Osteoblast (primary cell): ENCODE data around the gene RGL3. TPM values are rescaled to one million over a fixed set of nuclear protein-coding genes. Genes with fewer than 3 reads are reported as not detected.

ENCODE experiments used
- DNase-seq: peaks from one replicate; pipeline ENCODE4 v3.0.0; 2011; ENCODE audit warnings: low spot score, mixed read lengths; ENCODE audit not compliant: insufficient read length; ENCODE audit errors: missing footprints
- H2AFZ ChIP-seq: 2 replicates; pipeline ENCODE4 v1.6.0; 2011; ENCODE audit warnings: mild to moderate bottlenecking, low read length
- H3K27ac ChIP-seq: 2 replicates; pipeline ENCODE4 v1.5.1; 2011; ENCODE audit warnings: mild to moderate bottlenecking, low read depth, low read length, moderate library complexity
- H3K27me3 ChIP-seq: 2 replicates; pipeline ENCODE4 v1.6.0; 2012; ENCODE audit warnings: mild to moderate bottlenecking, control low read depth, inconsistent platforms, low read length, moderate library complexity; ENCODE audit not compliant: insufficient read depth
- H3K36me3 ChIP-seq: 2 replicates; pipeline ENCODE4 v1.5.1; 2011; ENCODE audit warnings: mild to moderate bottlenecking, low read length, control low read depth, moderate library complexity; ENCODE audit not compliant: insufficient read depth
- H3K4me1 ChIP-seq: 2 replicates; pipeline ENCODE4 v1.5.1; 2011; ENCODE audit warnings: mild to moderate bottlenecking, low read length, control low read depth, moderate library complexity; ENCODE audit not compliant: insufficient read depth
- H3K4me2 ChIP-seq: 2 replicates; pipeline ENCODE4 v1.6.0; 2011; ENCODE audit warnings: mild to moderate bottlenecking, low read length; ENCODE audit not compliant: insufficient read depth
- H3K4me3 ChIP-seq: fragments of 200-600 bp; sonication (generic); 3 replicates; pipeline ENCODE4 v1.5.1; 2012; ENCODE audit warnings: mild to moderate bottlenecking, low read length, inconsistent platforms; ENCODE audit not compliant: insufficient read depth
- H3K79me2 ChIP-seq: 2 replicates; pipeline ENCODE4 v1.6.0; 2012; ENCODE audit warnings: mild to moderate bottlenecking, low read length, control low read depth, inconsistent platforms; ENCODE audit not compliant: insufficient read depth
- H3K9me3 ChIP-seq: 2 replicates; pipeline ENCODE4 v1.5.1; 2011; ENCODE audit warnings: low read depth, low read length, control low read depth
- H4K20me1 ChIP-seq: 2 replicates; pipeline ENCODE4 v1.6.0; 2012; ENCODE audit warnings: mild to moderate bottlenecking, low read length, control low read depth; ENCODE audit not compliant: insufficient read depth
- small RNA-seq: library from RNA; depleted of rRNA; stranded (forward); fragments of <200 nt; gene quantifications from one replicate; pipeline ENCODE3, GENCODE V24; 2012
- total RNA-seq: library from RNA; depleted of rRNA; stranded (reverse); fragments of >200 nt; gene quantifications from 2 replicates; pipeline ENCODE4 v1.2.3, GENCODE V29; 2012
- TF ChIP-seq, protein P1 (sequence below): IDR thresholded peaks from 2 replicates; pipeline ENCODE4 v1.5.1; 2011; ENCODE audit warnings: mild to moderate bottlenecking, low read depth, low read length, moderate library complexity; ENCODE audit errors: extremely low read depth

RGL3 gene
- total RNA-seq, 1 donor, result 0.36 TPM

DNA sequence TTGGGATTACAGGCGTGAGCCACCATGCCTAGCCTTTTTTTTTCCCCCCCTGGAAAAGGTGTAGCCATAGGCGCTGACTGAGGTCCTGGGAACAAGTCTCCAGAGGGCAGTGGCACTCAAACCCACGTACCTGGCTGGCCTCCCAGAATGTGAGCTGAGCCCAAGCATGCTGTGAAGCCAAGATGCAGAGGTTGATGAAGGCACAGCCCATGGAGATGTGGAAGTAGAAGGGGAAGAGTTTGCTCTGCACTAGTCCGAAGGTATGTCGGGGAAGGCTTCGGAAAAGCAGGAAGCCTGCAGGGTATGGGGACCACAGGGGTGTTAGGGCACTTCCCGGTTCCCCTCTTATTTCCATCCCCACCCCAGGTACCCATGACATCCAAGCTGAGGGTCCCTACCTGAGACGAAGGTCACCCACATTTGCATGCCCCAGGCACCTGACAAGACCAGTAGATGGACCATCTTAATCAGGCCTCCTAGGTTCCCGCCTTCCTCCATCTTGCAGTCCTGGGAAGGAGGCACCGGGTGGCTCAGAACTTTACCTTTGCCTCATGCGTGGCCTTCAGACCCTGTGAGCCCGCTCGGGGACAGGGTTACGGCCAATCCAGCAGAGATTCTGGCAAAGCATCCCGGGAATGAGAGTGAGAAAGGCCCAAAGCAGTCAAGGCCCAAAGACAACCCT, 73.9 kb downstream of the RGL3 start:
- peak; percentile 21 for DNase-seq
- H2AFZ ChIP-seq, result no peak overlapping the region
- TF ChIP-seq, protein P1, sequence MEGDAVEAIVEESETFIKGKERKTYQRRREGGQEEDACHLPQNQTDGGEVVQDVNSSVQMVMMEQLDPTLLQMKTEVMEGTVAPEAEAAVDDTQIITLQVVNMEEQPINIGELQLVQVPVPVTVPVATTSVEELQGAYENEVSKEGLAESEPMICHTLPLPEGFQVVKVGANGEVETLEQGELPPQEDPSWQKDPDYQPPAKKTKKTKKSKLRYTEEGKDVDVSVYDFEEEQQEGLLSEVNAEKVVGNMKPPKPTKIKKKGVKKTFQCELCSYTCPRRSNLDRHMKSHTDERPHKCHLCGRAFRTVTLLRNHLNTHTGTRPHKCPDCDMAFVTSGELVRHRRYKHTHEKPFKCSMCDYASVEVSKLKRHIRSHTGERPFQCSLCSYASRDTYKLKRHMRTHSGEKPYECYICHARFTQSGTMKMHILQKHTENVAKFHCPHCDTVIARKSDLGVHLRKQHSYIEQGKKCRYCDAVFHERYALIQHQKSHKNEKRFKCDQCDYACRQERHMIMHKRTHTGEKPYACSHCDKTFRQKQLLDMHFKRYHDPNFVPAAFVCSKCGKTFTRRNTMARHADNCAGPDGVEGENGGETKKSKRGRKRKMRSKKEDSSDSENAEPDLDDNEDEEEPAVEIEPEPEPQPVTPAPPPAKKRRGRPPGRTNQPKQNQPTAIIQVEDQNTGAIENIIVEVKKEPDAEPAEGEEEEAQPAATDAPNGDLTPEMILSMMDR, result no peak

More for the DNA sequence above, 73.9 kb downstream of the RGL3 start:
- Histone ChIP-seq H3K36me3 (peaks cover 6% of the 10 kb centered on the region), H3K4me3 (peak overlapping the region; percentile 86), H4K20me1 (peaks cover 14% of the 10 kb centered on the region), H3K9me3 (no peaks in the 10 kb centered on the region), H3K27ac (peak overlapping the region; percentile 78), H3K4me2 (peak overlapping the region; percentile 90), H3K4me1 (peaks cover 21% of the 10 kb centered on the region), H3K79me2 (no peaks in the 10 kb centered on the region), H3K27me3 (no peaks in the 10 kb centered on the region)

Small RNAs within 50 kb of the gene (small RNA-seq; reads per million reads assigned to genes)
- gene RF00019, result not detected

Other genes with a start within 250 kb of the RGL3 start
- 253 and 295 TPM in 2 replicates for gene KANK2, start 221.8 kb downstream of the RGL3 start, total RNA-seq
- not detected in 2 replicates for gene ANGPTL8, start 179.7 kb downstream of the RGL3 start, total RNA-seq
- gene DOCK6, start 156.8 kb downstream of the RGL3 start, total RNA-seq, result 12.7 and 183 TPM in 2 replicates
- not detected in 2 replicates for gene TSPAN16, start 123.2 kb downstream of the RGL3 start, total RNA-seq
- gene RAB3D, start 79.7 kb downstream of the RGL3 start, total RNA-seq, result 2.1 and 3.3 TPM in 2 replicates
- gene TMEM205, start 73.0 kb downstream of the RGL3 start, total RNA-seq, result 29.2 and 59.4 TPM in 2 replicates
- 4.0 and 8.0 TPM in 2 replicates for gene CCDC159, start 72.8 kb downstream of the RGL3 start, total RNA-seq
- gene PLPPR2, start 63.9 kb downstream of the RGL3 start, total RNA-seq, result 10.6 and 14.1 TPM in 2 replicates
- 0.72 and 0.88 TPM in 2 replicates for gene SWSAP1, start 44.6 kb downstream of the RGL3 start, total RNA-seq
- gene EPOR, start 35.0 kb downstream of the RGL3 start, total RNA-seq, result 1.8 and 2.5 TPM in 2 replicates
- gene ODAD3, start 15.8 kb upstream of the RGL3 start, total RNA-seq, result under 0.01 TPM in 2 replicates
- 117 and 119 TPM in 2 replicates for gene PRKCSH, start 16.3 kb upstream of the RGL3 start, total RNA-seq
- 0.72 TPM in 1 of 2 replicates, not detected in the other for gene ELAVL3, start 61.7 kb upstream of the RGL3 start, total RNA-seq
- gene ZNF653, start 86.5 kb upstream of the RGL3 start, total RNA-seq, result 2.9 and 3.5 TPM in 2 replicates
- 36.9 and 37.1 TPM in 2 replicates for gene ECSIT, start 109.8 kb upstream of the RGL3 start, total RNA-seq
- 7.1 and 9.8 TPM in 2 replicates for gene CNN1, start 119.5 kb upstream of the RGL3 start, total RNA-seq
- 31.2 and 42.0 TPM in 2 replicates for gene ELOF1, start 139.9 kb upstream of the RGL3 start, total RNA-seq
- gene ACP5, start 158.3 kb upstream of the RGL3 start, total RNA-seq, result 0.59 and 2.5 TPM in 2 replicates
- 18.9 and 20.3 TPM in 2 replicates for gene ZNF627, start 178.2 kb upstream of the RGL3 start, total RNA-seq